Measurements from ENCODE around the gene OXLD1. TPM values are rescaled to one million over a fixed set of nuclear protein-coding genes. Genes with fewer than 3 reads are reported as not detected.

OXLD1 gene
- total RNA-seq, 1 experiment from 2014 or later: 36.1 TPM

GRCh38 chr17:81682565-81683207, 16.3 kb upstream of the OXLD1 start:
- Histone ChIP-seq H3K27me3 (replicated peaks; ENCODE audit: insufficient read depth, low read depth, low read length, poor library complexity) (no peaks in the 10 kb centered on the region), H3K4me3 (ENCODE audit: low read depth, low read length, poor library complexity, severe bottlenecking) (peak overlapping the region; percentile 93), H3K9me3 (ENCODE audit: low read depth, low read length, poor library complexity, severe bottlenecking) (no peaks in the 10 kb centered on the region), H3K4me1 (ENCODE audit: insufficient read depth, low read length, poor library complexity, severe bottlenecking) (peaks cover 25% of the 10 kb centered on the region), H3K36me3 (ENCODE audit: insufficient read depth, low read length, poor library complexity, severe bottlenecking) (peaks cover 21% of the 10 kb centered on the region), H3K27ac (ENCODE audit: low read depth, low read length, poor library complexity, severe bottlenecking) (peak overlapping the region; percentile 90)
- intact Hi-C loops (cut with micrococcal nuclease; ENCODE audit: unreplicated experiment): no loop called here
- peak; percentile 46 for DNase-seq (ENCODE audit: low spot score)
- TF ChIP-seq CTCF (conservative IDR thresholded peaks at IDR 0.05; ENCODE audit: low read depth, low read length) (no peak), EZH2 (IDR thresholded peaks at IDR 0.05; ENCODE audit: borderline replicate concordance, low read depth, low read length, poor library complexity, severe bottlenecking) (no peak)
- CTCF ChIA-PET: no interaction called here
- BruUV-seq (replicated peaks): no TSS peak
- POLR2A ChIA-PET (ENCODE audit: low non-redundant PET): no interaction called here

- intact Hi-C loops (cut with micrococcal nuclease; ENCODE audit: unreplicated experiment): no loop called here
- TF ChIP-seq EZH2 (IDR thresholded peaks at IDR 0.05; ENCODE audit: borderline replicate concordance, low read depth, low read length, poor library complexity, severe bottlenecking) (no peak), CTCF (conservative IDR thresholded peaks at IDR 0.05; ENCODE audit: low read depth, low read length) (no peak)
- H3K36me3 ChIP-seq (ENCODE audit: insufficient read depth, low read length, poor library complexity, severe bottlenecking): peaks cover 11% of the 10 kb centered on the region
- H3K9me3 ChIP-seq (ENCODE audit: low read depth, low read length, poor library complexity, severe bottlenecking): no peaks in the 10 kb centered on the region
- peak; percentile 79 for DNase-seq (ENCODE audit: low spot score)
- H3K27ac ChIP-seq (ENCODE audit: low read depth, low read length, poor library complexity, severe bottlenecking): peak overlapping the region; percentile 90
- ChIA-PET POLR2A (ENCODE audit: low non-redundant PET) (no interaction called here), CTCF (no interaction called here)
- no TSS peak for BruUV-seq (replicated peaks)
- H3K4me1 ChIP-seq (ENCODE audit: insufficient read depth, low read length, poor library complexity, severe bottlenecking): peaks cover 25% of the 10 kb centered on the region
- peak overlapping the region; percentile 93 for H3K4me3 ChIP-seq (ENCODE audit: low read depth, low read length, poor library complexity, severe bottlenecking)
- no peaks in the 10 kb centered on the region for H3K27me3 ChIP-seq (replicated peaks; ENCODE audit: insufficient read depth, low read depth, low read length, poor library complexity)
These were observed 15.3 kb upstream of the OXLD1 start for GRCh38 chr17:81681672-81682071.

- CTCF ChIA-PET: interaction anchor here (0.7 kb wide), 1 partner anchor 10 kb away, joined by 4 read pairs; no protein-coding TSS in a partner anchor
These were observed 13.7 kb upstream of the OXLD1 start for GRCh38 chr17:81680150-81680549.

More at GRCh38 chr17:81680150-81680549, 13.7 kb upstream of the OXLD1 start:
- H3K36me3 ChIP-seq (ENCODE audit: insufficient read depth, low read length, poor library complexity, severe bottlenecking): peaks cover 2% of the 10 kb centered on the region
- POLR2A ChIA-PET (ENCODE audit: low non-redundant PET): interaction anchor here (0.7 kb wide), 1 partner anchor 12 kb away, joined by 20 read pairs; no protein-coding TSS in a partner anchor
- H3K27ac ChIP-seq (ENCODE audit: low read depth, low read length, poor library complexity, severe bottlenecking): no peak overlapping the region
- peaks cover 23% of the 10 kb centered on the region for H3K4me1 ChIP-seq (ENCODE audit: insufficient read depth, low read length, poor library complexity, severe bottlenecking)
- no peak for TF ChIP-seq CTCF (conservative IDR thresholded peaks at IDR 0.05; ENCODE audit: low read depth, low read length)
- no peak for TF ChIP-seq EZH2 (IDR thresholded peaks at IDR 0.05; ENCODE audit: borderline replicate concordance, low read depth, low read length, poor library complexity, severe bottlenecking)
- no peak overlapping the region for H3K4me3 ChIP-seq (ENCODE audit: low read depth, low read length, poor library complexity, severe bottlenecking)
- BruUV-seq (replicated peaks): no TSS peak
- no peaks in the 10 kb centered on the region for H3K9me3 ChIP-seq (ENCODE audit: low read depth, low read length, poor library complexity, severe bottlenecking)
- intact Hi-C loops (cut with micrococcal nuclease; ENCODE audit: unreplicated experiment): no loop called here
- H3K27me3 ChIP-seq (replicated peaks; ENCODE audit: insufficient read depth, low read depth, low read length, poor library complexity): no peaks in the 10 kb centered on the region
- DNase-seq (ENCODE audit: low spot score): no peak

Data from A673 (cell line).